ENCODE measurements around the gene OR2V1. TPM values are rescaled to one million over a fixed set of nuclear protein-coding genes. Genes with fewer than 3 reads are reported as not detected.

OR2V1 gene
- total and polyA plus RNA-seq, 3 donors from 2014 or later = not detected

GRCh38 chr5:181092428-181092827 lies 38.5 kb downstream of the OR2V1 start:
- Histone ChIP-seq H3K4me3 (no peak overlapping the region), H3K4me1 (no peaks in the 10 kb centered on the region), H3K36me3 (ENCODE audit: low read depth, missing control alignments) (no peaks in the 10 kb centered on the region), H3K27ac (no peak overlapping the region), H3K27me3 (no peaks in the 10 kb centered on the region), H3K9me3 (no peaks in the 10 kb centered on the region)
- TF ChIP-seq CTCF (IDR thresholded peaks at IDR 0.05) (no peak), POLR2A (IDR thresholded peaks at IDR 0.05) (no peak)
- DNase-seq = no peak
- intact Hi-C loops (cut with DNase I; ENCODE audit: low total_unique reads) = no loop called here
- WGBS, 2 donors = 66 to 81% methylated on average over 7 of the region's 7 CpGs

GRCh38 chr5:181088289-181088688 lies 42.7 kb downstream of the OR2V1 start:
- WGBS, 2 donors = 59 to 61% methylated on average over 10 of the region's 10 CpGs
- no peak for DNase-seq
- no peaks in the 10 kb centered on the region for H3K36me3 ChIP-seq (ENCODE audit: low read depth, missing control alignments)
- no peak overlapping the region for H3K27ac ChIP-seq
- H3K4me1 ChIP-seq = no peaks in the 10 kb centered on the region
- no peak overlapping the region for H3K4me3 ChIP-seq
- intact Hi-C loops (cut with DNase I; ENCODE audit: low total_unique reads) = no loop called here
- TF ChIP-seq CTCF (IDR thresholded peaks at IDR 0.05) (no peak), POLR2A (IDR thresholded peaks at IDR 0.05) (no peak)
- H3K27me3 ChIP-seq = no peaks in the 10 kb centered on the region
- no peaks in the 10 kb centered on the region for H3K9me3 ChIP-seq

DNA sequence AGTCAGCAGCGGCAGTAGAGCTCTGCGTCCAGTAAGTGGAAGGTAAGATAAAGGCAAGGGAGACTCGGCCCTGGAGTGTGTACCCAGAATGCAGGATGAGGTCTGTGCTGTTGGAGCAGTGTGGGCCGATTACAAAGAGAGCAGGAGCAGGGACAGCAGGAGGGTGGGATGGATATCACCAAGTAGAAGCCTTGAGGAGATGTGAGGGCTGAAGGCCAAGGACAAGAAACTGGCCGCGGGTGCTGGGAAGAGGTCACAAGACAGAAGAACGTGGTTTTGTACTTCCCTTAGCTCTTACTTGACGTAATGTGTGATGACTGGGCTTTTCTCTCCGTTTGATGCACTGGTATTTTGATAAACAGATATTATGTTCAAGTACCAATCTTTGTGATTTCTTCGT lies 43.7 kb downstream of the OR2V1 start:
- 64 to 69% methylated on average over 10 of the region's 10 CpGs for WGBS, 2 donors
- Histone ChIP-seq H3K4me3 (no peak overlapping the region), H3K27me3 (no peaks in the 10 kb centered on the region), H3K27ac (no peak overlapping the region), H3K4me1 (no peaks in the 10 kb centered on the region), H3K9me3 (no peaks in the 10 kb centered on the region), H3K36me3 (ENCODE audit: low read depth, missing control alignments) (no peaks in the 10 kb centered on the region)
- TF ChIP-seq CTCF (IDR thresholded peaks at IDR 0.05) = no peak
- TF ChIP-seq POLR2A (IDR thresholded peaks at IDR 0.05) = no peak
- DNase-seq = no peak
- intact Hi-C loops (cut with DNase I; ENCODE audit: low total_unique reads) = no loop called here

- DNase-seq = no peak
- Histone ChIP-seq H3K27ac (no peak overlapping the region), H3K9me3 (no peaks in the 10 kb centered on the region), H3K4me1 (no peaks in the 10 kb centered on the region), H3K4me3 (no peak overlapping the region), H3K36me3 (ENCODE audit: low read depth, missing control alignments) (no peaks in the 10 kb centered on the region), H3K27me3 (no peaks in the 10 kb centered on the region)
- 52 to 60% methylated on average over 7 of the region's 7 CpGs for WGBS, 2 donors
- intact Hi-C loops (cut with DNase I; ENCODE audit: low total_unique reads) = no loop called here
- TF ChIP-seq POLR2A (IDR thresholded peaks at IDR 0.05) (no peak), CTCF (IDR thresholded peaks at IDR 0.05) (no peak)
Measured at GRCh38 chr5:181086884-181087205, 44.1 kb downstream of the OR2V1 start.

- H3K4me1 ChIP-seq = no peaks in the 10 kb centered on the region
- no peak overlapping the region for H3K4me3 ChIP-seq
- H3K27me3 ChIP-seq = no peaks in the 10 kb centered on the region
- intact Hi-C loops (cut with DNase I; ENCODE audit: low total_unique reads) = no loop called here
- no peak overlapping the region for H3K27ac ChIP-seq
- no peaks in the 10 kb centered on the region for H3K36me3 ChIP-seq (ENCODE audit: low read depth, missing control alignments)
- H3K9me3 ChIP-seq = no peaks in the 10 kb centered on the region
- WGBS, 2 donors = 67 to 68% methylated on average over 15 to 17 of the region's 17 CpGs
- DNase-seq = no peak
- no peak for TF ChIP-seq CTCF (IDR thresholded peaks at IDR 0.05)
- no peak for TF ChIP-seq POLR2A (IDR thresholded peaks at IDR 0.05)
Measured at GRCh38 chr5:181086026-181086883, 44.7 kb downstream of the OR2V1 start.

All from testis (tissue), 3 donors.